HepG2 (cell line): ENCODE measurements around the gene MAN1B1. TPM values are rescaled to one million over a fixed set of nuclear protein-coding genes. Genes with fewer than 3 reads are reported as not detected.

ENCODE experiments used
- EHMT2 ChIP-seq: fragments of 200-600 bp; sonication (generic); IDR thresholded peaks from 2 replicates; pipeline ENCODE4 v1.7.0; 2017; ENCODE audit warnings: antibody characterized with exemption, low read depth, low read length, borderline replicate concordance
- ELF4 ChIP-seq: sonication (generic); formaldehyde crosslinking; IDR thresholded peaks from 2 replicates; pipeline ENCODE4 v1.5.0; 2020; ENCODE audit warnings: missing genetic modification reagents, mild to moderate bottlenecking, moderate library complexity, borderline replicate concordance
- ERF ChIP-seq: IDR thresholded peaks from 2 replicates; pipeline ENCODE4 v1.6.1; 2018; ENCODE audit warnings: missing biosample characterization, missing genetic modification reagents
- FOXA1 ChIP-seq, 2 experiments: fragments of 450-650 bp in 1 of 2; sonication (generic) in 1 of 2; formaldehyde crosslinking in 1 of 2; IDR thresholded peaks; 2 replicates each; pipeline versions ENCODE4 v1.4.0 to v1.6.1; 2016 to 2020; ENCODE audit warnings: missing genetic modification reagents in 1 of 2
- FOXP1 ChIP-seq, 2 experiments: fragments of 450-650 bp in 1 of 2; IDR thresholded peaks; 2 replicates each; pipeline ENCODE4 v1.6.1; 2017 to 2018; ENCODE audit warnings: antibody characterized with exemption in 1 of 2
- HMG20A ChIP-seq: IDR thresholded peaks from 2 replicates; pipeline ENCODE4 v1.6.1; 2016; ENCODE audit warnings: borderline replicate concordance
- HNRNPLL ChIP-seq: fragments of 200-400 bp; formaldehyde crosslinking; IDR thresholded peaks from 2 replicates; pipeline ENCODE4 v1.6.1; 2017; ENCODE audit warnings: mild to moderate bottlenecking, low read depth, low read length; ENCODE audit not compliant: poor library complexity, severe bottlenecking
- MYNN ChIP-seq: sonication (generic); formaldehyde crosslinking; IDR thresholded peaks from 2 replicates; pipeline ENCODE4 v1.4.0; 2020; ENCODE audit warnings: mild to moderate bottlenecking, low read depth, missing genetic modification reagents
- NFE2L2 ChIP-seq: fragments of 150-350 bp; IDR thresholded peaks from 2 replicates; pipeline ENCODE4 v1.6.1; 2014; ENCODE audit warnings: low read length
- NR2F6 ChIP-seq, 2 experiments: IDR thresholded peaks; 2 replicates each; pipeline ENCODE4 v1.6.1; 2016; ENCODE audit warnings: antibody characterized with exemption in 1 of 2, mild to moderate bottlenecking in 1 of 2
- PCBP1 ChIP-seq: fragments of 200-400 bp; formaldehyde crosslinking; IDR thresholded peaks from 2 replicates; pipeline ENCODE4 v1.6.1; 2017; ENCODE audit warnings: mild to moderate bottlenecking, low read depth, low read length, borderline replicate concordance
- PHF5A ChIP-seq: IDR thresholded peaks from one replicate; pipeline ENCODE4 v1.6.1; 2018; ENCODE audit warnings: low read depth, missing genetic modification reagents; ENCODE audit not compliant: unreplicated experiment
- RARA ChIP-seq: IDR thresholded peaks from 2 replicates; pipeline ENCODE4 v1.6.1; 2016; ENCODE audit warnings: missing genetic modification reagents, missing compliant biosample characterization
- RBM22 ChIP-seq: fragments of 200-400 bp; formaldehyde crosslinking; optimal IDR thresholded peaks from 2 replicates; pipeline ENCODE3; 2017; ENCODE audit warnings: mild to moderate bottlenecking, low read length, moderate library complexity
- TRIM24 ChIP-seq: sonication (generic); formaldehyde crosslinking; IDR thresholded peaks from 2 replicates; pipeline ENCODE4 v1.8.0; 2022; ENCODE audit warnings: mild to moderate bottlenecking, missing genetic modification reagents
- ZFP36L2 ChIP-seq: sonication (generic); formaldehyde crosslinking; IDR thresholded peaks from 2 replicates; pipeline ENCODE4 v1.4.0; 2020; ENCODE audit warnings: missing genetic modification reagents
- ZKSCAN1 ChIP-seq: fragments of 150-350 bp; IDR thresholded peaks from 2 replicates; pipeline ENCODE4 v1.6.1; 2014; ENCODE audit warnings: low read length
- ZNF17 ChIP-seq: sonication (generic); formaldehyde crosslinking; IDR thresholded peaks from 2 replicates; pipeline ENCODE4 v1.5.0; 2020; ENCODE audit warnings: mild to moderate bottlenecking, missing genetic modification reagents
- ZSCAN29 ChIP-seq: sonication (generic); formaldehyde crosslinking; conservative IDR thresholded peaks from 2 replicates; pipeline ENCODE4 v1.4.0; 2020; ENCODE audit warnings: mild to moderate bottlenecking, missing genetic modification reagents
- polyA plus RNA-seq, 8 experiments: library from polyadenylated mRNA; depleted of rRNA in 3 of 8; stranded (reverse) in 7 of 8; unstranded in 1 of 8; fragments of >200 nt; fragmentation: Illumina TruSeq in 4 of 8; extraction: Trizol in 4 of 8; gene quantifications; 2 replicates each; pipeline versions ENCODE4 v1.2.1 to v1.2.3, GENCODE V29; 2011 to 2016; ENCODE audit warnings: low read depth in 4 of 8, missing spikeins in 1 of 8, mixed read lengths in 1 of 8; ENCODE audit not compliant: insufficient read depth in 1 of 8
- total RNA-seq, 5 experiments: library from RNA; depleted of rRNA; stranded (reverse); fragments of >200 nt; fragmentation: Illumina TruSeq; extraction: Trizol; gene quantifications; 2 replicates each; pipeline ENCODE4 v1.2.3, GENCODE V29; 2016; ENCODE audit warnings: low read depth in 1 of 5
- TF ChIP-seq, protein P1 (sequence below): sonication (generic); formaldehyde crosslinking; conservative IDR thresholded peaks from 2 replicates; pipeline ENCODE4 v1.8.0; 2022; ENCODE audit warnings: missing genetic modification reagents
- TF ChIP-seq, protein P2 (sequence below): sonication (generic); IDR thresholded peaks from 2 replicates; pipeline ENCODE4 v1.6.1; 2016; ENCODE audit warnings: low read depth, borderline replicate concordance

The MAN1B1 gene
- total and polyA plus RNA-seq, 2 of the 13 experiments (the other 11 are each of a cell fraction or from before 2014, with no cell fraction given) = 48.9 to 59.5 TPM

DNA sequence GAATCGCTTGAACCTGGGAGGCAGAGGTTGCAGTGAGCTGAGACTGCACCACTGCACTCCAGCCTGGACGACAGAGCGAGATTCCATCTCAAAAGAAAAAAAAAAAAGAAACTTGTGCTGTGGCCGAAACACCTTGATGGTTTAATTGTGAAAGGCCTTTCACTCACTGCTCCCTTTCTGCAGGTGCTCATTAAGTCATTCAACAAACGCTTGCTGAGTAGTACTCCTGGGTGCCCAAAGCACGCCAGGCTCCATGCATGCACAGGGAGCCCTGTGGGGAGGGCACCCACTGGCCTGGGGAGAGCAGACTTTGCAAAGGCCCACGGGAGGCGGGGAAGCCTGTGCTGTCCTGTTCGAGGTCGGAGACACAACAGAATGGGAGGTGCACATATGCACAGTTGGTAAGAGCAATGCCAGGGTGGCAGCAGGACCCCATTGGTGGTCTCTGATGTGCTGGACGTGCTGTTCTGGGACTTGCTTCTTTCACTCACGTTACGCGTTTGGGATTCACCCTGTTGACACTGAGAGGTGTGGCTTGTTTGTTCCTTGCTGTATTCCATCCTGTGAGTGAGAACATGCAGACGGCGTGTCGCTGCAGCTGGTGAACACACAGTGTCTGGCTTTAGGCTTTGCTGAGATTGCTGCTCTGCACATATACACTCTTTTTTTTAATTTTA lies 29.9 kb upstream of the MAN1B1 start (continued):
- TF ChIP-seq ERF (CRISPR knock-in tag) (no peak), PHF5A (CRISPR knock-in tag) (no peak), MYNN (no peak), ZFP36L2 (CRISPR knock-in tag) (no peak), HNRNPLL (no peak), NR2F6 (IDR thresholded peaks at IDR 0.05) (no peak), NR2F6 (CRISPR knock-in tag; IDR thresholded peaks at IDR 0.05) (0 out of 2 replicates have a peak, but pooled peaks have one; percentile 13), RBM22 (no peak), EHMT2 (no peak), RARA (CRISPR knock-in tag) (no peak), TRIM24 (CRISPR knock-in tag) (no peak), HMG20A (CRISPR knock-in tag) (no peak), PCBP1 (no peak), ELF4 (CRISPR knock-in tag) (no peak), NFE2L2 (no peak), FOXA1 (IDR thresholded peaks at IDR 0.05) (no peak), FOXA1 (CRISPR knock-in tag; IDR thresholded peaks at IDR 0.05) (peak; percentile 78), FOXP1 (IDR thresholded peaks at IDR 0.05) (no peak), FOXP1 (CRISPR knock-in tag; IDR thresholded peaks at IDR 0.05) (0 out of 2 replicates have a peak, but pooled peaks have one; percentile 18), ZKSCAN1 (no peak), ZNF17 (CRISPR knock-in tag) (no peak), ZSCAN29 (CRISPR knock-in tag) (no peak)
- TF ChIP-seq, protein P1, sequence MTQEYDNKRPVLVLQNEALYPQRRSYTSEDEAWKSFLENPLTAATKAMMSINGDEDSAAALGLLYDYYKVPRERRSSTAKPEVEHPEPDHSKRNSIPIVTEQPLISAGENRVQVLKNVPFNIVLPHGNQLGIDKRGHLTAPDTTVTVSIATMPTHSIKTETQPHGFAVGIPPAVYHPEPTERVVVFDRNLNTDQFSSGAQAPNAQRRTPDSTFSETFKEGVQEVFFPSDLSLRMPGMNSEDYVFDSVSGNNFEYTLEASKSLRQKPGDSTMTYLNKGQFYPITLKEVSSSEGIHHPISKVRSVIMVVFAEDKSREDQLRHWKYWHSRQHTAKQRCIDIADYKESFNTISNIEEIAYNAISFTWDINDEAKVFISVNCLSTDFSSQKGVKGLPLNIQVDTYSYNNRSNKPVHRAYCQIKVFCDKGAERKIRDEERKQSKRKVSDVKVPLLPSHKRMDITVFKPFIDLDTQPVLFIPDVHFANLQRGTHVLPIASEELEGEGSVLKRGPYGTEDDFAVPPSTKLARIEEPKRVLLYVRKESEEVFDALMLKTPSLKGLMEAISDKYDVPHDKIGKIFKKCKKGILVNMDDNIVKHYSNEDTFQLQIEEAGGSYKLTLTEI (CRISPR knock-in tag) = no peak
- TF ChIP-seq, protein P2, sequence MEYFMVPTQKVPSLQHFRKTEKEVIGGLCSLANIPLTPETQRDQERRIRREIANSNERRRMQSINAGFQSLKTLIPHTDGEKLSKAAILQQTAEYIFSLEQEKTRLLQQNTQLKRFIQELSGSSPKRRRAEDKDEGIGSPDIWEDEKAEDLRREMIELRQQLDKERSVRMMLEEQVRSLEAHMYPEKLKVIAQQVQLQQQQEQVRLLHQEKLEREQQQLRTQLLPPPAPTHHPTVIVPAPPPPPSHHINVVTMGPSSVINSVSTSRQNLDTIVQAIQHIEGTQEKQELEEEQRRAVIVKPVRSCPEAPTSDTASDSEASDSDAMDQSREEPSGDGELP = peak; percentile 36; the same call in 1 of the 2 replicates
